OCI-LY7 (cell line): ENCODE results near the gene BOD1. TPM values are rescaled to one million over a fixed set of nuclear protein-coding genes. Genes with fewer than 3 reads are reported as not detected.
A peak's percentile ranks its signal among the peaks of the same experiment; 100 is the strongest.

Source experiments
- Bru-seq: library from RNA; stranded (reverse); fragments of 400-500 nt; gene quantifications from one replicate; lab custom pipeline; 2021; lab: Mats Ljungman, UMichigan
- BruChase-seq, 2 experiments: library from RNA; stranded (reverse); fragments of 400-500 nt; gene quantifications; one replicate each; lab custom pipeline; 2021; lab: Mats Ljungman, UMichigan
- BruUV-seq: library from RNA; stranded (reverse); fragments of 400-500 nt; replicated peaks from 2 replicates; lab custom pipeline; 2021; lab: Mats Ljungman, UMichigan
- CTCF ChIA-PET: fragments of 300-600 bp; sonication (Branson Sonifier 250); formaldehyde crosslinking; loops from one replicate; lab custom pipeline; 2022; ENCODE audit warnings: antibody characterized with exemption; ENCODE audit not compliant: unreplicated experiment; lab: Charles Lee
- POLR2A ChIA-PET: fragments of 300-600 bp; sonication (Branson Sonifier 250); formaldehyde crosslinking; loops from one replicate; lab custom pipeline; 2022; ENCODE audit warnings: antibody characterized with exemption; lab: Charles Lee
- DNase-seq: peaks from one replicate; pipeline ENCODE4 v3.0.0-alpha.2; 2015; ENCODE audit warnings: low spot score
- H2AFZ ChIP-seq: fragments of 200-600 bp; sonication (generic), shearing (Covaris generic); 2 replicates; pipeline ENCODE4 v1.6.1; 2014; ENCODE audit warnings: mild to moderate bottlenecking, antibody characterized with exemption, low read length, moderate library complexity
- H3K27ac ChIP-seq: fragments of 200-600 bp; sonication (generic); 2 replicates; pipeline ENCODE4 v1.5.1; 2014; ENCODE audit warnings: mixed run types, low read depth, mild to moderate bottlenecking, moderate library complexity, low read length, inconsistent platforms; ENCODE audit not compliant: poor library complexity, severe bottlenecking
- H3K36me3 ChIP-seq: fragments of 200-600 bp; sonication (generic); 2 replicates; pipeline ENCODE4 v1.6.1; 2014; ENCODE audit warnings: mild to moderate bottlenecking, antibody characterized with exemption, low read length, moderate library complexity, mixed read lengths; ENCODE audit not compliant: insufficient read depth
- H3K4me1 ChIP-seq: fragments of 200-600 bp; sonication (generic); 2 replicates; pipeline ENCODE4 v1.5.1; 2014; ENCODE audit warnings: mild to moderate bottlenecking, low read length; ENCODE audit not compliant: insufficient read depth, poor library complexity, severe bottlenecking
- H3K4me2 ChIP-seq: fragments of 200-600 bp; sonication (generic); 2 replicates; pipeline ENCODE4 v1.6.1; 2014; ENCODE audit warnings: mild to moderate bottlenecking, low read length
- H3K4me3 ChIP-seq: fragments of 200-600 bp; sonication (generic); 2 replicates; pipeline ENCODE4 v1.5.1; 2014; ENCODE audit warnings: mild to moderate bottlenecking, low read depth, low read length; ENCODE audit not compliant: poor library complexity, severe bottlenecking
- H3K79me2 ChIP-seq: fragments of 200-600 bp; sonication (generic); 2 replicates; pipeline ENCODE4 v1.6.1; 2016; ENCODE audit warnings: low read depth, mild to moderate bottlenecking, low read length, moderate library complexity, mixed read lengths; ENCODE audit not compliant: insufficient read depth
- H3K9me2 ChIP-seq: fragments of 200-600 bp; sonication (generic); 2 replicates; pipeline ENCODE4 v1.6.1; 2016; ENCODE audit warnings: mild to moderate bottlenecking, low read length, mixed read lengths; ENCODE audit not compliant: insufficient read depth
- H3K9me3 ChIP-seq: fragments of 200-600 bp; sonication (generic); 2 replicates; pipeline ENCODE4 v1.6.1; 2014; ENCODE audit warnings: mild to moderate bottlenecking, mixed run types, low read length, mixed read lengths
- H4K20me1 ChIP-seq: fragments of 200-600 bp; sonication (generic); 2 replicates; pipeline ENCODE4 v1.6.1; 2014; ENCODE audit warnings: mild to moderate bottlenecking, antibody characterized with exemption, low read length, moderate library complexity, mixed read lengths; ENCODE audit not compliant: insufficient read depth
- EZH2phosphoT487 ChIP-seq: fragments of 200-600 bp; sonication (generic); IDR thresholded peaks from 2 replicates; pipeline ENCODE4 v1.6.1; 2018; ENCODE audit warnings: low read depth, borderline replicate concordance, mild to moderate bottlenecking, mixed run types, antibody characterized with exemption, low read length, moderate library complexity, mixed read lengths
- intact Hi-C: fragments of 100-400 bp; cut with micrococcal nuclease; formaldehyde crosslinking; loops from one replicate; pipeline ENCODE4 v1.10.0; 2022; ENCODE audit not compliant: unreplicated experiment
- long read RNA-seq: library from polyadenylated mRNA; stranded (forward); transcript quantifications from one replicate; pipeline ENCODE4 v2.0.0, GENCODE V29; 2022
- total RNA-seq, 2 experiments: library from RNA; depleted of rRNA in 1 of 2; stranded (reverse); fragments of >200 nt in 1 of 2; shearing (Covaris generic) in 1 of 2; gene quantifications; 2 replicates each; pipeline ENCODE4 v1.2.3, GENCODE V29; 2014 to 2022
- TF ChIP-seq, protein P1 (sequence below): fragments of 200-600 bp; sonication (generic); conservative IDR thresholded peaks from 2 replicates; pipeline ENCODE4 v1.5.1; 2014; ENCODE audit warnings: mild to moderate bottlenecking, antibody characterized with exemption, low read length, moderate library complexity, mixed read lengths

BOD1 gene
- total RNA-seq (2014; rRNA removed; shearing (Covaris generic)) (53.1 and 54.3 TPM in 2 replicates), total RNA-seq (2022) (38.8 and 44.9 TPM in 2 replicates), Bru-seq, nascent RNA (percentile 92 among the genes with signal in this experiment), BruChase-seq, experiment 1, labeled RNA remaining after a 6-hour chase (percentile 59 among the genes with signal in this experiment), BruChase-seq, experiment 2, labeled RNA remaining after a 2-hour chase (percentile 84 among the genes with signal in this experiment)
- long read RNA-seq, transcript BOD1-202 (4 exons, 1,562 nt) = major isoform, 12 of 27 reads
- long read RNA-seq, partial matches to known transcripts = 1 of 27 reads
- long read RNA-seq, other reads (novel, unspliced or antisense) = 11 of 27 reads

DNA sequence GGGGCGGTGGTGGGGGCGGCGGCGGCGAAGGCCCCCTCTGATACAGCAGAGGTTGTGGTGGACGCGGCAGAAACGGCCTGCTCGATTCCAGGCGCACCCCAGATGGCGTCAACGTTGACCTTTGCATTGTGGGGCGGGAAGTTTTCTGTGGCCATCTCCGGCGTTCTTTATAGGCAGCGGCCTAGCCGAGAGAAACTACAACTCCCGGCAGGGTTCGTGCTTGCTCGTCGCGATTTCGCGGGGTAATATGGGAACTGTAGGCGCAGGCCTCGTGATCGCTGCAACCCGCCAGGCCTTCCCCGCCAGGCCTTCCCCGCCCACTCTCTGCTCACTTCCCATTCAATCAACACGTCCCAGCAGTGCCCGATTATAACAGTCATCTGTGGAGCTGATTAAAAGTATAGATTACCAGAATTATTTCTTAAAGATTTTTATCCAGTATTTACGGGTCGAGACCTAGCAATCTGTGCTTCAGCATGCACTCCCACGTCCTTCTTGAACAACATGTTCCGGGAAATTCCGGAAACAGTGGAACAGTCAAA, at the start of gene BOD1:
Gene BOD1 (minus strand): TSS at position 74 of the 542 bp plus-strand sequence. CDS start 214 bp downstream, outside the sequence.
- ChIA-PET POLR2A (interaction anchor here (0.7 to 3.9 kb wide), 9 partner anchors 15 to 358 kb away, joined by 3 to 26 read pairs (median 5); no protein-coding TSS in a partner anchor), CTCF (interaction anchor here (0.6 to 1.9 kb wide), 10 partner anchors 9 to 690 kb away, joined by 3 to 8 read pairs (median 4); no protein-coding TSS in a partner anchor)
- Histone ChIP-seq H3K9me3 (no peaks in the 10 kb centered on the region), H3K36me3 (peaks cover 38% of the 10 kb centered on the region), H3K79me2 (peaks cover 45% of the 10 kb centered on the region), H3K9me2 (no peaks in the 10 kb centered on the region), H3K27ac (peak within 1 kb of the TSS; percentile 76), H3K4me3 (peak within 1 kb of the TSS; percentile 97), H3K4me2 (peak within 1 kb of the TSS; percentile 90), H4K20me1 (peaks cover 26% of the 10 kb centered on the region), H3K4me1 (peaks cover 45% of the 10 kb centered on the region), H2AFZ (peak within 1 kb of the TSS; percentile 94)
- DNase-seq = peak; percentile 99
- TF ChIP-seq, protein P1, sequence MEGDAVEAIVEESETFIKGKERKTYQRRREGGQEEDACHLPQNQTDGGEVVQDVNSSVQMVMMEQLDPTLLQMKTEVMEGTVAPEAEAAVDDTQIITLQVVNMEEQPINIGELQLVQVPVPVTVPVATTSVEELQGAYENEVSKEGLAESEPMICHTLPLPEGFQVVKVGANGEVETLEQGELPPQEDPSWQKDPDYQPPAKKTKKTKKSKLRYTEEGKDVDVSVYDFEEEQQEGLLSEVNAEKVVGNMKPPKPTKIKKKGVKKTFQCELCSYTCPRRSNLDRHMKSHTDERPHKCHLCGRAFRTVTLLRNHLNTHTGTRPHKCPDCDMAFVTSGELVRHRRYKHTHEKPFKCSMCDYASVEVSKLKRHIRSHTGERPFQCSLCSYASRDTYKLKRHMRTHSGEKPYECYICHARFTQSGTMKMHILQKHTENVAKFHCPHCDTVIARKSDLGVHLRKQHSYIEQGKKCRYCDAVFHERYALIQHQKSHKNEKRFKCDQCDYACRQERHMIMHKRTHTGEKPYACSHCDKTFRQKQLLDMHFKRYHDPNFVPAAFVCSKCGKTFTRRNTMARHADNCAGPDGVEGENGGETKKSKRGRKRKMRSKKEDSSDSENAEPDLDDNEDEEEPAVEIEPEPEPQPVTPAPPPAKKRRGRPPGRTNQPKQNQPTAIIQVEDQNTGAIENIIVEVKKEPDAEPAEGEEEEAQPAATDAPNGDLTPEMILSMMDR = no peak
- no peak for TF ChIP-seq EZH2phosphoT487
- intact Hi-C loops = loop anchor here (2.0 to 10.0 kb wide), 4 partner anchors 170 to 698 kb away; no protein-coding TSS in a partner anchor
- BruUV-seq = no TSS peak

DNA sequence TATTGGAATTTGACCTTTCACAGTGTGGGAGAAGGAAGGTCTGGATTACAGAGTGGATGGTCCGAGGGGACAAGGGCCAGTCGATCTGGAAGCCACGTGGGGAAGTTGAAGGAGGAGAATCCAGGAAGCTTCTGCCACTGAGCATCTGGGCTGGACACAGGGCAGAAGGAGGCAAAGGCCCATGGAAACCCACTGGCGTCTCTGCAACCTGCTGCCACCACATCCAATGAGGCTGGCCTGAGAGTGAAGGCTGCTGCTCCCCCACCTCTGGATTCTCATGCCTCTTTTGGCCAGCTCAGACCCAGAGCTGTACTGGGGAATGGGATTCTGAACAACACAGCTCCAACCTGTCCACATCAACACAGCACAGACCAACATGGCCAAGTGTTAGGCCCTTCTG, 48.9 kb upstream of the BOD1 start:
- H3K4me3 ChIP-seq = no peak overlapping the region
- peaks cover 9% of the 10 kb centered on the region for H3K9me3 ChIP-seq
- no peak overlapping the region for H3K4me2 ChIP-seq
- BruUV-seq = no TSS peak
- no peaks in the 10 kb centered on the region for H4K20me1 ChIP-seq
- no peaks in the 10 kb centered on the region for H3K79me2 ChIP-seq
- H3K27ac ChIP-seq = no peak overlapping the region
- H3K36me3 ChIP-seq = no peaks in the 10 kb centered on the region; the same call in 1 of the 2 replicates
- ChIA-PET CTCF (no interaction called here), POLR2A (no interaction called here)
- H3K4me1 ChIP-seq = peaks cover 23% of the 10 kb centered on the region
- no peak for TF ChIP-seq EZH2phosphoT487
- TF ChIP-seq, protein P1 = no peak
- no peak overlapping the region for H2AFZ ChIP-seq
- intact Hi-C loops = no loop called here
- H3K9me2 ChIP-seq = no peaks in the 10 kb centered on the region
- no peak for DNase-seq
